Vagina (tissue), 2 donors: ENCODE results near the gene ITLN1. TPM values are rescaled to one million over a fixed set of nuclear protein-coding genes. Genes with fewer than 3 reads are reported as not detected.

Experiments used
- DNase-seq, 2 donors: peaks; one replicate each; pipeline ENCODE4 v3.0.0-alpha.2; 2017; ENCODE audit errors: extremely low spot score in 2 of 2
- H3K27ac ChIP-seq: fragments of 200-600 bp; sonication (generic); one replicate; pipeline ENCODE4 v1.5.1; 2019
- H3K27me3 ChIP-seq: fragments of 200-600 bp; sonication (generic); one replicate; pipeline ENCODE4 v1.5.1; 2019
- H3K36me3 ChIP-seq, 2 donors: fragments of 200-600 bp; sonication (generic); one replicate each; pipeline ENCODE4 v1.5.1; 2017 to 2019
- H3K4me1 ChIP-seq: fragments of 200-600 bp; sonication (generic); one replicate; pipeline ENCODE4 v1.5.1; 2019
- H3K4me3 ChIP-seq, 2 donors: fragments of 200-600 bp; sonication (generic); 1 replicate in 1 of 2; 2 replicates in 1 of 2; pipeline ENCODE4 v1.5.1; 2016 to 2019
- H3K9me3 ChIP-seq: fragments of 200-600 bp; sonication (generic); one replicate; pipeline ENCODE4 v1.5.1; 2019
- POLR2A ChIP-seq, 2 donors: fragments of 450-650 bp; IDR thresholded peaks; one replicate each; pipeline ENCODE4 v1.6.1; 2017; ENCODE audit warnings: antibody characterized with exemption in 2 of 2, mild to moderate bottlenecking in 2 of 2, moderate library complexity in 2 of 2
- POLR2AphosphoS5 ChIP-seq, 2 donors: sonication (generic); formaldehyde crosslinking; IDR thresholded peaks; one replicate each; pipeline ENCODE4 v1.9.0; 2017; ENCODE audit warnings: antibody characterized with exemption in 2 of 2, mild to moderate bottlenecking in 2 of 2, low read depth in 1 of 2; ENCODE audit not compliant: insufficient read depth in 1 of 2
- intact Hi-C: fragments of 100-400 bp; cut with DNase I; formaldehyde crosslinking; loops from one replicate; pipeline ENCODE4 v1.15.1; 2023
- total RNA-seq: library from RNA; depleted of rRNA; stranded (reverse); fragments of >200 nt; gene quantifications from one replicate; pipeline ENCODE4 v1.2.3, GENCODE V29; 2016
- TF ChIP-seq, protein P1 (sequence below), 3 experiments: fragments of 450-650 bp in 2 of 3; fragments of 200-600 bp in 1 of 3; sonication (generic) in 1 of 3; IDR thresholded peaks; one replicate each; pipeline ENCODE4 v1.5.1; 2017 to 2019; ENCODE audit warnings: antibody characterized with exemption in 3 of 3, mild to moderate bottlenecking in 2 of 3, moderate library complexity in 2 of 3

ITLN1 gene
- total RNA-seq, 1 donor from 2014 or later = 1.5 TPM

DNA sequence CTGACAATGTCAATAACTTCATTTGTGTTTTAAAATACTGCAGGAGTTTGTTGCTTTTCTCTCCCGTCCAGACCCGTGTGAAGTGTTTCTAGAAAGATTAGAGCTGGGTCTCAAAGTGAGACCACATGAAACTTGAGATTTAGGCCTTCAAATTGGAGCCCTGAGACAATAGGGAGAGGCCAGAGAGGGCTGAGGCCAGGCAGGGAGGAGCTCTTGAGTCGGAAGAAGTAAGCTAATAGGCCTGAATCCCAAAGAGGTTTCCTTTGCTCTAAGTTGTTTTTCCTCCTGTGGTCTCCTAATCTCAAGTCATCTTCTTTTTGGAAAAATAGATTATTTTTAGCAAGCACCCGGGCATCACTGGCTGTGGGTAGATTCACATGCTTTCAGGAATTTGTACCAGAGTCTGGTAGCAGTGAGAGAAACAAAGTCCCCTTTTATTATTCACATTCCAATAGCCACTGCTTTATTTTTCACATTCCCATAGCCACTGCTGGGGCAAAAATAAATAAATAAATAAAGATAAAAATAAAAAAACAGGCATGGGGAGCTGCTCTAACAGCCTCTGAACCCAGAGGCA, 47.9 kb downstream of the ITLN1 start:
- intact Hi-C loops = no loop called here
- H3K27ac ChIP-seq = no peak overlapping the region

DNA sequence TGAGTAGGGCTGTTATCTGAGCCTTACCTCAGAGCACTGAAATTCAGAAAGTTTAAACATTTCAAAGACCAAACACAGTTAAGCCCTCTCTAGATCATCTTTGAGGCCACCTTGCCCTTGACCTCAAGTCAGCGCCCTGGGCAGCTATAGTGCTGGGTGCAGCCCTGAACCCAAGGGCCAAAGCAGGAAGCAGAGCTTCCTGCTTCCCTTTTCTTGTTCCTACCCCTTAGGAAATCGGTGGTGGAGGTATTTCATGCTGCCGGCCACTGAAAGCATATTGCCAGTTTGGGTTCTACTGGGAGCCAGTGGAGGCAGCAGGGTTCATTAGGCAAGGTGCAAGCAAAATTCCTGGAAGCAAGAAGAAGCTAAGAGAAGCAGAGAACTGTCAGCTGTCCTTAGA, 48.4 kb downstream of the ITLN1 start:
- H3K27me3 ChIP-seq = no peaks in the 10 kb centered on the region
- H3K36me3 ChIP-seq = no peaks in the 10 kb centered on the region
- H3K27ac ChIP-seq = no peak overlapping the region
- peak in 1 of 2 donors; percentile 65 for DNase-seq
- H3K4me3 ChIP-seq = no peak overlapping the region
- intact Hi-C loops = no loop called here
- TF ChIP-seq POLR2AphosphoS5 (IDR thresholded peaks at IDR 0.05; ENCODE audit: insufficient read depth in 1 of 2, low read depth in 1 of 2) = no peak
- TF ChIP-seq, protein P1, sequence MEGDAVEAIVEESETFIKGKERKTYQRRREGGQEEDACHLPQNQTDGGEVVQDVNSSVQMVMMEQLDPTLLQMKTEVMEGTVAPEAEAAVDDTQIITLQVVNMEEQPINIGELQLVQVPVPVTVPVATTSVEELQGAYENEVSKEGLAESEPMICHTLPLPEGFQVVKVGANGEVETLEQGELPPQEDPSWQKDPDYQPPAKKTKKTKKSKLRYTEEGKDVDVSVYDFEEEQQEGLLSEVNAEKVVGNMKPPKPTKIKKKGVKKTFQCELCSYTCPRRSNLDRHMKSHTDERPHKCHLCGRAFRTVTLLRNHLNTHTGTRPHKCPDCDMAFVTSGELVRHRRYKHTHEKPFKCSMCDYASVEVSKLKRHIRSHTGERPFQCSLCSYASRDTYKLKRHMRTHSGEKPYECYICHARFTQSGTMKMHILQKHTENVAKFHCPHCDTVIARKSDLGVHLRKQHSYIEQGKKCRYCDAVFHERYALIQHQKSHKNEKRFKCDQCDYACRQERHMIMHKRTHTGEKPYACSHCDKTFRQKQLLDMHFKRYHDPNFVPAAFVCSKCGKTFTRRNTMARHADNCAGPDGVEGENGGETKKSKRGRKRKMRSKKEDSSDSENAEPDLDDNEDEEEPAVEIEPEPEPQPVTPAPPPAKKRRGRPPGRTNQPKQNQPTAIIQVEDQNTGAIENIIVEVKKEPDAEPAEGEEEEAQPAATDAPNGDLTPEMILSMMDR (IDR thresholded peaks at IDR 0.05) = no peak
- TF ChIP-seq POLR2A (IDR thresholded peaks at IDR 0.05) = no peak
- H3K4me1 ChIP-seq = no peaks in the 10 kb centered on the region
- H3K9me3 ChIP-seq = no peaks in the 10 kb centered on the region

More for the DNA sequence above, 47.9 kb downstream of the ITLN1 start:
- Histone ChIP-seq H3K4me1 (no peaks in the 10 kb centered on the region), H3K27me3 (no peaks in the 10 kb centered on the region), H3K9me3 (no peaks in the 10 kb centered on the region), H3K4me3 (no peak overlapping the region), H3K36me3 (no peaks in the 10 kb centered on the region)
- TF ChIP-seq POLR2AphosphoS5 (IDR thresholded peaks at IDR 0.05; ENCODE audit: insufficient read depth in 1 of 2, low read depth in 1 of 2) (no peak), POLR2A (IDR thresholded peaks at IDR 0.05) (no peak)
- peak in 1 of 2 donors; percentile 47 for DNase-seq

DNA sequence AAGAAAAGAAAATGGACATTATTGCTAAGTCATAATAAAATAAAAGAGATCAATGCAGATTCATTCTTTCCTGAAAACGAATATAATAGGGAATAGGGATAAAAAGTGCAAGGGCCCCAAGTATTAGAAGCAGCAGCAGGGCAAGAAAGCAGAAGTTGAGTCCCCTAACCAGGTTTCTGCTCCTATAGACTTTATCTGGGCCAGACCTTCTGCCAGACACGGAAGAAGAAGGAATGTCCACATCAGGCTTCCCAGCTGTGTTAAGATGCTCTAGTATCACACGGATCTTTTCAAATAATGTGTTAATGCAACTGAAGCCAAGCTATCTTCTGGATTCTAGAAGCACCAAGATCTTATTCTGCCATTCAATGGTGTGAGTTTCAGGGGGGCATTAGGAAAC, 49.2 kb downstream of the ITLN1 start:
- DNase-seq = no peak
- Histone ChIP-seq H3K9me3 (no peaks in the 10 kb centered on the region), H3K27ac (no peak overlapping the region), H3K4me1 (no peaks in the 10 kb centered on the region), H3K36me3 (no peaks in the 10 kb centered on the region), H3K4me3 (no peak overlapping the region), H3K27me3 (no peaks in the 10 kb centered on the region)
- TF ChIP-seq, protein P1 (IDR thresholded peaks at IDR 0.05) = no peak
- TF ChIP-seq POLR2AphosphoS5 (IDR thresholded peaks at IDR 0.05; ENCODE audit: insufficient read depth in 1 of 2, low read depth in 1 of 2) (no peak), POLR2A (IDR thresholded peaks at IDR 0.05) (no peak)
- intact Hi-C loops = no loop called here

DNA sequence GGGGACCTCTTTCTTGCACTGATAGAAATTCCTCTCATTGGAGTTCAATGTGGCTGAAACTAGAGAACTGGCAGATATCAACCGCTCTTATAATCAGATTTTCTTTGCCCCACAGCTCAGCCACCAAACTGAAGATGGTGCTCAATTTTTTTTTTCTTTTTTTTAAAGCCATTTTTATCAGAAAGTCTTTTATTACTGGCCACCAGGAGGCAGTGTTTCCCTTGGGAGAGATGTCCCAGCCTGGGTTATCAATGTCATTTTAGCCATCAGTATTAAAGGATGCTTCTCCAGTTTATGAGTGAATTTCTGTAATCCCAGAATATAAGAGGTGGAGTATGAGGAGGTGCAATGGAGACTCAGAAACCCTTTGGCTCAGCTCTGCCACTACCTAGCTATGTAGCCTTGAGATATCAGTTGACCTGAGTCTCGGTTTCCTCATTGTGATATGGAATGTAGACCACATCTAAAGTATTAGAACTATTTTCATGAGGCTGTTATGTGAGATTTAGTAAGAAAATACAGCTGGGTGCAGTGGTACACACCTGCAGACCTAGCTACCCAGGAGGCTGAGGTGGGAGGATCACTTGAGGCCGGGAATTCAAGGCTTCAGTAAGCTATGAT, 49.9 kb downstream of the ITLN1 start:
- no peak for TF ChIP-seq POLR2AphosphoS5 (IDR thresholded peaks at IDR 0.05; ENCODE audit: insufficient read depth in 1 of 2, low read depth in 1 of 2)
- TF ChIP-seq, protein P1 (IDR thresholded peaks at IDR 0.05) = peak in 2 of 3 experiments; percentile 19 to 42
- H3K4me3 ChIP-seq = no peak overlapping the region
- intact Hi-C loops = no loop called here
- no peaks in the 10 kb centered on the region for H3K36me3 ChIP-seq
- no peaks in the 10 kb centered on the region for H3K27me3 ChIP-seq
- H3K9me3 ChIP-seq = no peaks in the 10 kb centered on the region
- no peaks in the 10 kb centered on the region for H3K4me1 ChIP-seq
- DNase-seq = no peak
- H3K27ac ChIP-seq = no peak overlapping the region

DNA sequence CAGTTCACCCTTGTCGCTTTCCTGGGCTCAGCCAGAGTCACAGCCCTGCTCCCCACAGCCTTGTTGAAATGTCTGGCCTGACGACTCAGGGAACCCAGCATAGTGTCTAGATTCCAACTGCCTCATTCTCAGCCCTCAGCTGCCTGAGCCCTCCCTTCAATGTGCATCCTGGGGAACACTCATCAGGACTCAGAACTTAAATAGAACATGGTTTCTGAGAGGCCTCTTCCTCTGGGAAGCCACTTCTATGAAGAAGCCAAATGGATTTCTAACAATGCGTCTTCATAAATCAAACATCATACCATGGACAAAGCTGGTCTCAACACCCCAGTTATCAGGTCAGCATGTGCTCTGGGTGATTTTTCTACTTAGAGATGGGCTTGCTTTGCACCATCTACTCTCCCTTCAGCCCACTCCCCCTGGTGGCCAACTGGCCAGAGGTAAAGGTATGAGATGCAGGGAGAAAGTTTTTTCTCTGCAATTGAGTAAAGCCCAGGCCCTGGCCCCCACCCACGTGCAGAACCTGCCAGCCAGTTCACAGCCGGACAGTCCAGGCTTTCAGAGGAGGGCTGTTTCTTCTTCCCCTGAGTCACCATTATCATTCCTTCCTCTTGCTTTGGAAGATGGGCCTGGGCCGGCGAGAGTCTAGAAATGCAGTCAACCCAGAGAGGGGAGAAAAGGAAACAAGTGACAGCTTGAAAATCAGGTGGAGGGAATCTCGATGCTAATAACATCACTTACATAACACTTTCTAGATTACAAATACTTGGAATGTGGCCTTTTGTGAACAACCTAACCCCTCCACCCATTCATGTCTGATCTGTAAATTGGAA, 54.4 kb downstream of the ITLN1 start:
- Histone ChIP-seq H3K27me3 (no peaks in the 10 kb centered on the region), H3K36me3 (no peaks in the 10 kb centered on the region), H3K4me3 (no peak overlapping the region), H3K9me3 (no peaks in the 10 kb centered on the region), H3K4me1 (no peaks in the 10 kb centered on the region), H3K27ac (no peak overlapping the region)
- DNase-seq = peak in 1 of 2 donors; percentile 52
- no peak for TF ChIP-seq POLR2A (IDR thresholded peaks at IDR 0.05)
- TF ChIP-seq POLR2AphosphoS5 (IDR thresholded peaks at IDR 0.05; ENCODE audit: insufficient read depth in 1 of 2, low read depth in 1 of 2) = no peak
- TF ChIP-seq, protein P1 (IDR thresholded peaks at IDR 0.05) = peak in 1 of 3 experiments; percentile 37
- intact Hi-C loops = no loop called here
